Stomach (tissue), 9 donors: ENCODE results near the gene MST1R. TPM values are rescaled to one million over a fixed set of nuclear protein-coding genes. Genes with fewer than 3 reads are reported as not detected.

Experiments used
- DNase-seq, 2 donors: peaks; one replicate each; pipeline versions ENCODE4 v3.0.0 to v3.0.0-alpha.2; 2013 to 2019
- H3K27ac ChIP-seq, 5 donors: fragments of 200-600 bp in 4 of 5; sonication (generic) in 4 of 5; one replicate each; pipeline ENCODE4 v1.5.1; 2013 to 2019; ENCODE audit warnings: mild to moderate bottlenecking in 1 of 5, moderate library complexity in 1 of 5
- H3K27me3 ChIP-seq, 3 donors: fragments of 200-600 bp; sonication (generic); one replicate each; pipeline ENCODE4 v1.5.1; 2017 to 2019; ENCODE audit warnings: mixed run types in 1 of 3
- H3K36me3 ChIP-seq, 4 donors: fragments of 200-600 bp; sonication (generic); 1 replicate in 3 of 4; 2 replicates in 1 of 4; pipeline ENCODE4 v1.5.1; 2016 to 2019
- H3K4me1 ChIP-seq, 4 donors: fragments of 200-600 bp; sonication (generic); one replicate each; pipeline ENCODE4 v1.5.1; 2016 to 2019
- H3K4me3 ChIP-seq, 4 donors: fragments of 200-600 bp; sonication (generic) in 3 of 4; one replicate each; pipeline ENCODE4 v1.5.1; 2016 to 2019; ENCODE audit warnings: mild to moderate bottlenecking in 1 of 4
- H3K9me3 ChIP-seq, 4 donors: fragments of 200-600 bp; sonication (generic); one replicate each; pipeline ENCODE4 v1.5.1; 2016 to 2019
- CTCF ChIP-seq, 7 experiments: fragments of 450-650 bp in 4 of 7; fragments of 200-600 bp in 3 of 7; sonication (generic) in 3 of 7; IDR thresholded peaks; one replicate each; pipeline ENCODE4 v1.5.1; 2016 to 2019; ENCODE audit warnings: antibody characterized with exemption in 7 of 7, control low read depth in 2 of 7, mild to moderate bottlenecking in 1 of 7
- EP300 ChIP-seq: sonication (generic); formaldehyde crosslinking; IDR thresholded peaks from one replicate; pipeline ENCODE4 v1.6.1; 2017; ENCODE audit warnings: antibody characterized with exemption
- POLR2A ChIP-seq, 4 donors: fragments of 450-650 bp; IDR thresholded peaks; one replicate each; pipeline ENCODE4 v1.6.1; 2016; ENCODE audit warnings: antibody characterized with exemption in 4 of 4, control low read depth in 2 of 4, mild to moderate bottlenecking in 1 of 4, moderate library complexity in 1 of 4
- POLR2AphosphoS5 ChIP-seq, 3 donors: sonication (generic); formaldehyde crosslinking; IDR thresholded peaks; one replicate each; pipeline ENCODE4 v1.6.1; 2016; ENCODE audit warnings: antibody characterized with exemption in 3 of 3
- WGBS, 5 donors: extraction: QIAGEN DNeasy Blood & Tissue Kit in 3 of 5; methylation state at CpG; one replicate each; pipeline versions ENCODE4 v1.1.5 to v1.1.7; 2013 to 2018; 5-methylcytosine and 5-hydroxymethylcytosine counted together
- intact Hi-C: fragments of 100-400 bp; cut with DNase I; formaldehyde crosslinking; loops from one replicate; pipeline ENCODE4 v1.15.1; 2023; ENCODE audit warnings: low total_unique reads
- polyA plus RNA-seq, 3 donors: library from polyadenylated mRNA; stranded (reverse); fragments of 200-250 nt; gene quantifications; one replicate each; pipeline ENCODE4 v1.2.3, GENCODE V29; 2013
- total RNA-seq, 5 donors: library from RNA; depleted of rRNA; stranded (reverse); fragments of >200 nt; gene quantifications; one replicate each; pipeline versions ENCODE4 v1.1.0 to v1.2.3, GENCODE V29; 2014 to 2016
- donor health status: healthy with polysubstance abuse.
- donor health status: Bipolar disorder and iron deficiency.
- donor health status: healthy.

MST1R gene
- total and polyA plus RNA-seq, 8 donors: 15.9 to 386 (median 76.7) TPM

DNA sequence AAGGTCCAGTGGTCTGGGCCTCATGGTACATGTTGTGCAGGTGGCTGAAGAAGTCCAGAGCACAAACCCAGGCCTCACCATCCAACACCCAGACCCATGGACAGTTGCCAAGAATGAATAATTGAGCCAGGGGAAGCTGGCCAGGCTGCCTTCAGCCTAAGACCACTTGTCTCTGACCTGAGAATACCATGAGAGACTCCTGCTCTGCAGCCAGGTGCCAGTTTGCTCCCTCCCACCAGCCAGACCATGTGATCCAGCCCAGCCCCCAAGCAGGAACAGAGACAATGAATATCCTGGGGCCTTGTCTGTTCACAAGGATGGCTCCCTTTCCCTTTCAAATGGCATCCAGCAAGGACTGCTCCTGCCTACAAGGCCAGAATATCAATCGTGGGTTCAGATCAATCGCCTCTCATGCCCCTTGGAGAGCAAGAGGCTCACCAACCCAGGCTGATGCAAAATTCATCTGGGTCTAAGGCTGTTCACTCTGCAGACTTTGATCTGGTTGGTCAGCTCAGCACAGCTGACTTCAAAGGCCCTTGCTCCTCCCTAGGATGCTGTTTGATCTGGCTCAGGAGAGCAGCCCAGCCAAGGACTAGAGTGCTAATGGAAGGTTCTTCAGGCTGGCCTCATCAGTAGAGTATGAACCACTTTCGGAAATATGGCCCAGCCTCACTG lies 60.7 kb downstream of the MST1R start:
- H3K4me3 ChIP-seq: no peak overlapping the region
- TF ChIP-seq POLR2AphosphoS5 (IDR thresholded peaks at IDR 0.05) (no peak), POLR2A (IDR thresholded peaks at IDR 0.05) (no peak), CTCF (IDR thresholded peaks at IDR 0.05) (no peak), EP300 (no peak)
- H3K4me1 ChIP-seq: peaks cover 0 to 21% (median 12%) of the 10 kb centered on the region in 4 donors
- DNase-seq: peak in 1 of 2 donors; percentile 26
- H3K9me3 ChIP-seq: no peaks in the 10 kb centered on the region
- H3K27ac ChIP-seq: no peak overlapping the region
- no peaks in the 10 kb centered on the region for H3K27me3 ChIP-seq
- peaks cover 0 to 8% (median 0%) of the 10 kb centered on the region in 4 donors for H3K36me3 ChIP-seq
- intact Hi-C loops: no loop called here
- 94 to 100% (median 96%) methylated on average over 2 to 3 of the region's 3 CpGs for WGBS, 5 donors

GRCh38 chr3:49841806-49842205 lies 61.9 kb downstream of the MST1R start:
- H3K4me3 ChIP-seq: no peak overlapping the region
- intact Hi-C loops: no loop called here
- WGBS, 5 donors: 91 to 96% (median 93%) methylated on average over 7 of the region's 7 CpGs
- H3K4me1 ChIP-seq: peaks cover 0 to 21% (median 12%) of the 10 kb centered on the region in 4 donors
- no peaks in the 10 kb centered on the region for H3K27me3 ChIP-seq
- DNase-seq: no peak
- no peaks in the 10 kb centered on the region for H3K9me3 ChIP-seq
- peaks cover 0 to 5% (median 0%) of the 10 kb centered on the region in 4 donors for H3K36me3 ChIP-seq
- TF ChIP-seq POLR2AphosphoS5 (IDR thresholded peaks at IDR 0.05): no peak
- no peak for TF ChIP-seq POLR2A (IDR thresholded peaks at IDR 0.05)
- TF ChIP-seq CTCF (IDR thresholded peaks at IDR 0.05): no peak
- TF ChIP-seq EP300: no peak
- no peak overlapping the region for H3K27ac ChIP-seq

GRCh38 chr3:49841126-49841696 lies 62.5 kb downstream of the MST1R start:
- peak; percentile 29 to 51 for DNase-seq

GRCh38 chr3:49840388-49840787 lies 63.3 kb downstream of the MST1R start:
- TF ChIP-seq CTCF (IDR thresholded peaks at IDR 0.05) (no peak), POLR2AphosphoS5 (IDR thresholded peaks at IDR 0.05) (no peak), EP300 (no peak), POLR2A (IDR thresholded peaks at IDR 0.05) (no peak)
- WGBS, 5 donors: 67 to 95% (median 77%) methylated on average over 1 to 2 of the region's 2 CpGs

More at GRCh38 chr3:49841126-49841696, 62.5 kb downstream of the MST1R start:
- H3K4me1 ChIP-seq: peaks cover 0 to 21% (median 12%) of the 10 kb centered on the region in 4 donors
- no peak overlapping the region for H3K27ac ChIP-seq
- H3K27me3 ChIP-seq: no peaks in the 10 kb centered on the region
- intact Hi-C loops: no loop called here
- peaks cover 0 to 5% (median 0%) of the 10 kb centered on the region in 4 donors for H3K36me3 ChIP-seq
- no peak overlapping the region for H3K4me3 ChIP-seq
- TF ChIP-seq CTCF (IDR thresholded peaks at IDR 0.05): peak in 1 of 7 experiments; percentile 8
- no peak for TF ChIP-seq POLR2A (IDR thresholded peaks at IDR 0.05)
- TF ChIP-seq POLR2AphosphoS5 (IDR thresholded peaks at IDR 0.05): no peak
- TF ChIP-seq EP300: no peak
- H3K9me3 ChIP-seq: no peaks in the 10 kb centered on the region

More at GRCh38 chr3:49840388-49840787, 63.3 kb downstream of the MST1R start:
- Histone ChIP-seq H3K27me3 (no peaks in the 10 kb centered on the region), H3K9me3 (no peaks in the 10 kb centered on the region), H3K27ac (no peak overlapping the region), H3K4me3 (no peak overlapping the region), H3K4me1 (peaks cover 0 to 21% (median 12%) of the 10 kb centered on the region in 4 donors), H3K36me3 (peaks cover 0 to 5% (median 0%) of the 10 kb centered on the region in 4 donors)
- DNase-seq: peak in 1 of 2 donors; percentile 48
- intact Hi-C loops: no loop called here
